ENCODE measurements around the gene OR6B2.
"Not testable (repeated sequence)": the region's sequence is repeated elsewhere in the genome, so short reads cannot be mapped to it uniquely, and the experiment has no call there.

OR6B2 gene

GRCh38 chr2:240030379-240031094 is at the start of gene OR6B2:
Gene OR6B2 (minus strand): TSS chr2:240030429. CDS start chr2:240030429, 0 bp downstream.
- DNase-seq (ENCODE audit: low read depth, low spot score): no peak

- DNase-seq (ENCODE audit: low read depth, low spot score): no peak
These were observed 48.4 kb upstream of the OR6B2 start for GRCh38 chr2:240078631-240079030.

GRCh38 chr2:240077442-240077841 is 47.2 kb upstream of the OR6B2 start:
- no peak for DNase-seq (ENCODE audit: low read depth, low spot score)

- DNase-seq (ENCODE audit: low read depth, low spot score): no peak
These were observed 44.3 kb upstream of the OR6B2 start for GRCh38 chr2:240074545-240074944.

GRCh38 chr2:240070907-240071306 is 40.7 kb upstream of the OR6B2 start:
- no peak for DNase-seq (ENCODE audit: low read depth, low spot score)

- DNase-seq (ENCODE audit: low read depth, low spot score): no peak
These were observed 39.6 kb upstream of the OR6B2 start for GRCh38 chr2:240069829-240070228.

GRCh38 chr2:240068193-240068592 is 38.0 kb upstream of the OR6B2 start:
- DNase-seq (ENCODE audit: low read depth, low spot score): no peak

GRCh38 chr2:240066489-240066888 is 36.3 kb upstream of the OR6B2 start:
- DNase-seq (ENCODE audit: low read depth, low spot score): no peak

- no peak for DNase-seq (ENCODE audit: low read depth, low spot score)
These were observed 34.7 kb upstream of the OR6B2 start for GRCh38 chr2:240064898-240065297.

GRCh38 chr2:240060977-240061591 is 30.9 kb upstream of the OR6B2 start:
- no peak for DNase-seq (ENCODE audit: low read depth, low spot score)

GRCh38 chr2:240056678-240057077 is 26.4 kb upstream of the OR6B2 start:
- DNase-seq (ENCODE audit: low read depth, low spot score): no peak

GRCh38 chr2:240055177-240055917 is 25.1 kb upstream of the OR6B2 start:
- DNase-seq (ENCODE audit: low read depth, low spot score): no peak

- DNase-seq (ENCODE audit: low read depth, low spot score): no peak
These were observed 23.2 kb upstream of the OR6B2 start, which contains the start of gene OR6B3 for GRCh38 chr2:240053173-240054155. Gene OR6B3 (minus strand): TSS chr2:240053521.

- DNase-seq (ENCODE audit: low read depth, low spot score): no peak
These were observed 22.3 kb upstream of the OR6B2 start for GRCh38 chr2:240052524-240052923.

- no peak for DNase-seq (ENCODE audit: low read depth, low spot score)
These were observed 21.5 kb upstream of the OR6B2 start for GRCh38 chr2:240051697-240052096.

- DNase-seq (ENCODE audit: low read depth, low spot score): no peak
These were observed 20.0 kb upstream of the OR6B2 start for GRCh38 chr2:240050278-240050677.

GRCh38 chr2:240048237-240048636 is 18.0 kb upstream of the OR6B2 start:
- no peak for DNase-seq (ENCODE audit: low read depth, low spot score)

- no peak for DNase-seq (ENCODE audit: low read depth, low spot score)
These were observed 14.9 kb upstream of the OR6B2 start for GRCh38 chr2:240045098-240045497.

- DNase-seq (ENCODE audit: low read depth, low spot score): not testable (repeated sequence)
These were observed 13.9 kb upstream of the OR6B2 start for GRCh38 chr2:240044096-240044495.

- no peak for DNase-seq (ENCODE audit: low read depth, low spot score)
These were observed 13.2 kb upstream of the OR6B2 start for GRCh38 chr2:240043279-240043989.

- DNase-seq (ENCODE audit: low read depth, low spot score): no peak
These were observed 12.5 kb upstream of the OR6B2 start for GRCh38 chr2:240042740-240043139.

Data from ELF-1 (cell line).